SK-N-MC (cell line): Measurements from ENCODE around the gene DGKB.

ENCODE experiments used
- EZH2 ChIP-seq: fragments of 200-600 bp; sonication (generic); IDR thresholded peaks from one replicate; pipeline ENCODE4 v1.6.1; 2017; ENCODE audit warnings: antibody characterized with exemption
- FOXP2 ChIP-seq: optimal IDR thresholded peaks from 2 replicates; pipeline ENCODE3; 2011; ENCODE audit warnings: mild to moderate bottlenecking, moderate library complexity; ENCODE audit not compliant: insufficient read depth; ENCODE audit errors: extremely low read length, control extremely low read depth
- POLR2AphosphoS5 ChIP-seq: IDR thresholded peaks from 2 replicates; pipeline ENCODE4 v1.6.1; 2012; ENCODE audit warnings: mild to moderate bottlenecking, low read depth, low read length, borderline replicate concordance

- TF ChIP-seq EZH2 (no peak), POLR2AphosphoS5 (no peak), FOXP2 (no peak)
Observed at GRCh38 chr7:14626076-14626475, 276.5 kb downstream of the DGKB start.
